Natural killer cell (primary cell): ENCODE measurements around the gene SMYD2. TPM values are rescaled to one million over a fixed set of nuclear protein-coding genes. Genes with fewer than 3 reads are reported as not detected.

ENCODE experiments used
- ATAC-seq, 3 donors: fragments of 150-1000 bp in 2 of 3; fragments of 200-7000 bp in 1 of 3; cut with Tn5 transposase; 1 replicate in 1 of 3; 2 replicates in 2 of 3; pipeline ENCODE4 v1.10.0; 2021; ENCODE audit warnings: mild to moderate bottlenecking in 2 of 3, moderate library complexity in 2 of 3
- DNase-seq, 2 donors: peaks; one replicate each; pipeline versions ENCODE4 v3.0.0 to v3.0.0-alpha.2; 2013 to 2021; ENCODE audit warnings: mixed read lengths in 1 of 2
- H3K27ac ChIP-seq: one replicate; pipeline ENCODE4 v1.5.1; 2013; ENCODE audit warnings: mild to moderate bottlenecking, low read length
- H3K27me3 ChIP-seq: one replicate; pipeline ENCODE4 v1.6.1; 2013; ENCODE audit warnings: low read length; ENCODE audit not compliant: control insufficient read depth, insufficient read depth
- H3K36me3 ChIP-seq: one replicate; pipeline ENCODE4 v1.6.1; 2013; ENCODE audit warnings: low read length; ENCODE audit not compliant: control insufficient read depth, insufficient read depth
- H3K4me1 ChIP-seq: one replicate; pipeline ENCODE4 v1.6.1; 2013; ENCODE audit warnings: low read length; ENCODE audit not compliant: control insufficient read depth, insufficient read depth
- H3K4me3 ChIP-seq: one replicate; pipeline ENCODE4 v1.5.1; 2013; ENCODE audit warnings: low read length
- H3K9me3 ChIP-seq: one replicate; pipeline ENCODE4 v1.6.1; 2013; ENCODE audit warnings: low read length; ENCODE audit not compliant: control insufficient read depth, insufficient read depth
- H3K27ac Mint-ChIP-seq, 2 donors: one replicate each; pipeline ENCODE4 v1.8.0; 2022; ENCODE audit warnings: mild to moderate bottlenecking in 2 of 2, mixed read lengths in 2 of 2, moderate library complexity in 1 of 2
- H3K27me3 Mint-ChIP-seq, 2 donors: one replicate each; pipeline ENCODE4 v1.8.0; 2022; ENCODE audit warnings: low read depth in 2 of 2, mixed read lengths in 2 of 2
- H3K36me3 Mint-ChIP-seq: one replicate; pipeline ENCODE4 v1.8.0; 2022; ENCODE audit warnings: mixed read lengths
- H3K4me1 Mint-ChIP-seq, 2 donors: one replicate each; pipeline ENCODE4 v1.8.0; 2022; ENCODE audit warnings: mixed read lengths in 2 of 2
- H3K4me3 Mint-ChIP-seq: one replicate; pipeline ENCODE4 v1.8.0; 2022; ENCODE audit warnings: mild to moderate bottlenecking, moderate library complexity, mixed read lengths
- H3K9me3 Mint-ChIP-seq, 2 donors: one replicate each; pipeline ENCODE4 v1.8.0; 2022; ENCODE audit warnings: mixed read lengths in 2 of 2
- WGBS: methylation state at CpG from one replicate; pipeline ENCODE4 v1.1.7; 2013; ENCODE audit warnings: missing lambda C conversion rate; ENCODE audit not compliant: insufficient coverage; 5-methylcytosine and 5-hydroxymethylcytosine counted together
- intact Hi-C: fragments of 100-400 bp; cut with micrococcal nuclease; formaldehyde crosslinking; loops from one replicate; pipeline ENCODE4 v1.14.2; 2022
- total RNA-seq, 4 donors: library from RNA; stranded (reverse); fragments of 120-200 nt in 1 of 4; gene quantifications; one replicate each; pipeline versions ENCODE4 v1.2.3 to v1.2.4, GENCODE V29; 2013 to 2022
- TF ChIP-seq, protein P1 (sequence below): fragments of 200-600 bp; IDR thresholded peaks from one replicate; pipeline ENCODE4 v1.8.0; 2022; ENCODE audit warnings: antibody characterized with exemption

Gene SMYD2
- total RNA-seq, 3 donors from 2014 or later (not counting 1 experiment from before 2014, with no cell fraction given): 23.1 to 27.8 (median 26.9) TPM

DNA sequence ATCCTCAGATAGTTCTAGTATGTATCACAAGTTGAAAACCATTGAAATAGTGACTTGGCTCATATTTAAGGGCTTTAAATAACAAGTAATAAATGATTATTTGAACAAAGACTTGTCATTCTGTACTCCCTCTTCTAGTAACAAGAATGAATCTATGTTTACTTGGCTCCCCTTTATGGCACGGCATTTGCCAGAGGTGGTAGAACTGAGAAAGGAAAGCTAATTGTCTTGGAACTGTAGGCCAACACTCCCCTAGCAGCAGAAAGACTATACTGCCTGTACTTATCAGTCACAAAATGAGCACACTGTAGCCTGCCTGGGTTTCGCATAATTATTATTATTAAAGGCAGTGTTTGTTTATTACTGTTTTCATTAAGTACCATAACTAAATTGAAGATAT, 29.6 kb upstream of the SMYD2 start:
- no peak overlapping the region for H3K27ac Mint-ChIP-seq
- no peaks in the 10 kb centered on the region for H3K4me1 Mint-ChIP-seq
- no peak for ATAC-seq
- no peak for DNase-seq
- Histone ChIP-seq H3K9me3 (no peaks in the 10 kb centered on the region), H3K27ac (no peak overlapping the region), H3K27me3 (peaks cover 5% of the 10 kb centered on the region), H3K36me3 (no peaks in the 10 kb centered on the region), H3K4me1 (no peaks in the 10 kb centered on the region), H3K4me3 (no peak overlapping the region)
- H3K36me3 Mint-ChIP-seq: no peaks in the 10 kb centered on the region
- peaks cover 25 to 54% of the 10 kb centered on the region in 2 donors for H3K27me3 Mint-ChIP-seq
- H3K4me3 Mint-ChIP-seq: no peak overlapping the region
- H3K9me3 Mint-ChIP-seq: no peaks in the 10 kb centered on the region
- TF ChIP-seq, protein P1, sequence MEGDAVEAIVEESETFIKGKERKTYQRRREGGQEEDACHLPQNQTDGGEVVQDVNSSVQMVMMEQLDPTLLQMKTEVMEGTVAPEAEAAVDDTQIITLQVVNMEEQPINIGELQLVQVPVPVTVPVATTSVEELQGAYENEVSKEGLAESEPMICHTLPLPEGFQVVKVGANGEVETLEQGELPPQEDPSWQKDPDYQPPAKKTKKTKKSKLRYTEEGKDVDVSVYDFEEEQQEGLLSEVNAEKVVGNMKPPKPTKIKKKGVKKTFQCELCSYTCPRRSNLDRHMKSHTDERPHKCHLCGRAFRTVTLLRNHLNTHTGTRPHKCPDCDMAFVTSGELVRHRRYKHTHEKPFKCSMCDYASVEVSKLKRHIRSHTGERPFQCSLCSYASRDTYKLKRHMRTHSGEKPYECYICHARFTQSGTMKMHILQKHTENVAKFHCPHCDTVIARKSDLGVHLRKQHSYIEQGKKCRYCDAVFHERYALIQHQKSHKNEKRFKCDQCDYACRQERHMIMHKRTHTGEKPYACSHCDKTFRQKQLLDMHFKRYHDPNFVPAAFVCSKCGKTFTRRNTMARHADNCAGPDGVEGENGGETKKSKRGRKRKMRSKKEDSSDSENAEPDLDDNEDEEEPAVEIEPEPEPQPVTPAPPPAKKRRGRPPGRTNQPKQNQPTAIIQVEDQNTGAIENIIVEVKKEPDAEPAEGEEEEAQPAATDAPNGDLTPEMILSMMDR: no peak
- intact Hi-C loops: no loop called here
- no CpG with 5 or more reads among the region's 2 CpGs for WGBS

DNA sequence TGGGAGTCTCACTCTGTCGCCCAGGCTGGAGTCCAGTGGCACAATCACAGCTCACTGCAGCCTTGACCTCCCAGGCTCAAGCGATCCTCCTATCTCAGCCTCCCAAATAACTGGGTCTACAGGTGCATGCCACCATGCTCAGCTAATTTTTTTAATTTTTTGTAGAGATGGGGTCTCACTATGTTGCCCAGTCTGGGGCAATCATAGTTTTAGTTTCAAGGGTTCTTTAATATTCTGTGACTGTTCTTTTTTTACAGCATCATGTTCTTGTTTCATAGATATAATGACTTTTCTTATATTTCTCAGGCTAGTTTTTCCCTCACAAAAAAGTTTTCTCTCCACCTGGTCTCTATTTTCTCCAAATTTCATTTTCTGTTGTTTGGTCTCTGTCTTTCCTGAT, 25.4 kb upstream of the SMYD2 start:
- WGBS: 94% methylated on average over 2 of the region's 2 CpGs
- intact Hi-C loops: no loop called here
- Histone ChIP-seq H3K9me3 (no peaks in the 10 kb centered on the region), H3K36me3 (no peaks in the 10 kb centered on the region), H3K27me3 (peaks cover 5% of the 10 kb centered on the region), H3K27ac (no peak overlapping the region), H3K4me3 (no peak overlapping the region), H3K4me1 (no peaks in the 10 kb centered on the region)
- TF ChIP-seq, protein P1: no peak
- no peak overlapping the region for H3K27ac Mint-ChIP-seq
- ATAC-seq: no peak
- peaks cover 35 to 54% of the 10 kb centered on the region in 2 donors for H3K27me3 Mint-ChIP-seq
- no peak for DNase-seq
- H3K36me3 Mint-ChIP-seq: no peaks in the 10 kb centered on the region
- no peaks in the 10 kb centered on the region for H3K9me3 Mint-ChIP-seq
- H3K4me3 Mint-ChIP-seq: no peak overlapping the region
- H3K4me1 Mint-ChIP-seq: no peaks in the 10 kb centered on the region

DNA sequence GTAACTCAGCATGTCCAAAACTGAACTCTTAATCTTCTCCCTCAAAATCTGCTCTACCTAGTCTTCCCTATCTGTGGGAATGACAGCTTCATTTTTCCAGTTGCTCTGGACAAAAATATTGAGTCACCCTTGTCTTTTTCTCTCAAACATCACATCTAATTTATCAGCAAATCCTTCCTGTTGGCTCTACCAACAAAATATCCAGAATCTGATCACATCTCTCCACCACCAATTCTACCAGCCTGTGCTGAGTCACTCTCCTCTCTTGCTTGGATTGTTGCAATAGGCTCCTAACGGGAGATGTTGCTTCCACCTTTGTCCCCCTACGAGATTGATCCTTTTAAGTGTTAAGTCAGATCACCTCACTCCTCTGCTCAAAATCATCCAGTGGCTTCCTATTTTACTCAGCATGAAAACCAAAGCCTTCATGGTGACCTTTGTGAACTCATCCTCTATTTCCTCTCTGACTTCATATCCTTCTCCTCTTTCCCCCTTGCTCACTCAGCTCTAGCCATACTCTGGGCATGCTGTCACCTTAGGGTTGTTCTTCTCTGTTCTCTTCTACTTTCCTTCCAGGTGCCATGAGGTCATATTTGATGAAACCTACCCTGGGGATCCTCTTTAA, 21.5 kb upstream of the SMYD2 start:
- Histone ChIP-seq H3K4me1 (no peaks in the 10 kb centered on the region), H3K4me3 (no peak overlapping the region), H3K9me3 (no peaks in the 10 kb centered on the region), H3K27ac (no peak overlapping the region), H3K27me3 (peaks cover 28% of the 10 kb centered on the region), H3K36me3 (no peaks in the 10 kb centered on the region)
- Mint-ChIP-seq H3K4me3 (no peak overlapping the region), H3K36me3 (no peaks in the 10 kb centered on the region), H3K4me1 (peaks cover 0 to 5% of the 10 kb centered on the region in 2 donors), H3K27me3 (peaks cover 48 to 80% of the 10 kb centered on the region in 2 donors), H3K27ac (no peak overlapping the region), H3K9me3 (no peaks in the 10 kb centered on the region)
- TF ChIP-seq, protein P1: no peak
- WGBS: 47% methylated on average over 2 of the region's 2 CpGs
- intact Hi-C loops: no loop called here
- ATAC-seq: no peak
- DNase-seq: no peak
